HG03354 (cell line): ENCODE measurements around the gene FARP2.
"Not testable (repeated sequence)": the region's sequence is repeated elsewhere in the genome, so short reads cannot be mapped to it uniquely, and the experiment has no call there.

Experiments
- ATAC-seq: cut with Tn5 transposase; IDR thresholded peaks from one replicate; pipeline ENCODE4 v1.9.1; 2021; ENCODE audit warnings: mild to moderate bottlenecking; ENCODE audit not compliant: unreplicated experiment, poor library complexity, severe bottlenecking

FARP2 gene

DNA sequence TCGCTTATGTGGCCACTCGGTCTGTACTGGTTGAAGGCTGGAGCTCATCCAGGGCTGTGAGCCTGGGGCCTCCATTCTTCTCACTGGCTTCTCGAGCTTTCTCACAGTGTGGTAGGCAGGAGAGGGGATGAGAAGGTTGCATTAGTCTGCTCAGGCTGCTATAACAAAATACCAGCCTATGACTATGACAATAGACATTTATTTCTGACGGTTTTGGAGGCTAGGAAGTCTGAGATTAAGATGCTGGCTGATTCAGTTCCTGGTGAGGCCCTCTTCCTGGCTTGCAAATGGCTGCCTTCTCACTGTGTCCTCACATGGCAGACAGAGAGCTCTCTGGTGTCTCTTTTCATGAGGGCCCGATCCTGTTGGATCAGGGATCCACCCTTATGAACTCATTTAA lies 158.5 kb downstream of the FARP2 start:
- ATAC-seq, result no peak

DNA sequence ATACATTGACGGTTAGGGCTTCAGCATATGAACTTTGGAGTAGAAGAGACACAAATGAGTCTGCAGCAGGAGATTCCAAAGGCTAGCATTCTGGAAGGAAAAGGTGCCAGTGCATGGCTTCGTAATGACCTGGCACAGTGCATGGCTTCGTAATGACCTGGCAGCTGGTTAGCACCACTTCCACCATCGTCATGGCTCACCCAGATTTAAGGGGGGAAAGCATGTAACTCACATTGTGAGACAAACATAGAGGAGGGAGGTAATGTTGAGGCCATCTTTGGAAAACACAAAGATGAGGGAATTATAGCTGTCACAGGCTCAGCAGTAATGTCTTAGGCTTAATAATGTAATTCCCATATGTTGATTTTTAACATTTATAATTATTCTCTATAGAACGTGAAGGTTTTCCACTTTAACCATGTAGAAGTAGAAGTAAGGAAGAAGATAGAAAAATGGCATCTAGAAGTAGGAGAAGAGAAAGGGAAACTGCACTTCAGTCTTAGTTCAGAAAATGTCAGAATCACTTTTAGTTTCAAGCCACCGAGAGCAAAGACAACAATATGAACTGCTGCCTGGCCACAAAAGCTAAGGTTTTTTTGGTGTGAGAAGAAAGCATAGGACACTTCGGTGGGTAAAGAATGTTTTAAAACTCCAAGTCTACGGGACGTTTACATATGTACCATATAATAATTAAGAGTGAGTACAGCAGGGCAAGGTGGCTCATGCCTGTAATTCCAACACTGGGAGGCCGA lies 159.1 kb downstream of the FARP2 start:
- peak; percentile 68 for ATAC-seq

DNA sequence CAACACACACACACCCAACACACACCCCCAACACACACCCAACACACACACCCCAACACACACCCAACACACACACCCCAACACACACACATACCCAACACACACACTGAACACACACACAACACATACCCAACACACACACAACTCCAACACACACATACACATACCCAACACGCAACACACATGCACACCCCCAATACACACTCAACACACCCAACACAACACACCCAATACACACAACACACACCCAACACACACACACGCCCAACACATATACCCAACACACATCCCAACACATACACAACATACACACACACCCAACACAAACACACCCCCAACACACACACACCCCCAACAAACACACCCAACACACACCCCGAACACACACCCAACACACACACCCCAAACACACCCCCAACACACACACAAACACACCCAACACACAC lies 160.5 kb downstream of the FARP2 start:
- no peak for ATAC-seq

DNA sequence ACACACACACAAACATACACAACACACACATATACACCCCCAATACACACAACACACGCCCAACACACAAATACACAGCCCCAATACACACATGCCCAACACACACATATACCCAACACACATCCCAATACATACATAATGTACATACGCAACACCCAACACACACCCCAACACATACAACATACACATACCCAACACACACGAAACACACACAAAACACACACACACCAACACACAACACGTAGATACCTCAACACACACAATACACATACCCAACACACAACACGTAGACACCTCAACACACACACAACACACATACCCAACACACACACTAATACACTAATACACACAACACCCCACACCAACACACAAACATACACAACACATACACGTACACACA lies 161.2 kb downstream of the FARP2 start:
- ATAC-seq, result no peak

DNA sequence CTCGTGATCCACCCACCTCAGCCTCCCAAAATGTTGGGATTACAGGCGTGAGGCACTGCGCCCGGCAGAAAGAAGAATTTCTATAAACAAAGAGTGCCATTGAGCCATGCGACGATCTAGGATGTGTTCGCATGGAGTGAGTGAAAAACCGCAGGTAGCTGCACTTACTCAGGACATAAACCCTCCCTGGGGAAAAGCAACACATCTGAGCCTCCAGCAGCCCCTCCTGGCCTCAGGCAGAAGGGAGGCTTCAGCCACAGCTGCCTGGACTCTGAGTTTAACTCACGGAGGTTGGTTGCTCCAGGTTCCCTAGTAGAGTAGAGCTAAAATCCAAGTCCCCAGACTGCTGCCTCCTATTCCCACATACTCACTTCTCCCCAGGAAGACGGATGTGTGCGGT lies 163.6 kb downstream of the FARP2 start:
- ATAC-seq, result no peak

DNA sequence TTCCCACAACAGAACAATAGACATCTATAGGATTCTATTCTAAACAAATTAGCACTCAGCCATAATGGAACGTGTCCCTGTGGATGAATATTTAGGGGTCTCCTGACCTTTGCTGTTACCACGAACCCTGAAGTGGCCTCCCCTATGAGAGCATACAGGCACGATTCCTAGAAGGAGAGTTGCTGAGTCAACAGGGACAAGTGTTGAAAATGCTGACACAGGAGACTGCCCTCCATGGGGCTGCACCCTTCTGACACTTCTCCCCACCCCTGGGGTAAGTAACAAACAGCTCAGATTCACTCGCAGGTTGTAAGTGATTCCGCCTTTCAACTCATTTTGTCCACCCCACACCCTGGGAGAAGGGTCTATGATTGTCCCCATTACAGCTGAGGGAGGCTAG lies 166.4 kb downstream of the FARP2 start:
- no peak for ATAC-seq

DNA sequence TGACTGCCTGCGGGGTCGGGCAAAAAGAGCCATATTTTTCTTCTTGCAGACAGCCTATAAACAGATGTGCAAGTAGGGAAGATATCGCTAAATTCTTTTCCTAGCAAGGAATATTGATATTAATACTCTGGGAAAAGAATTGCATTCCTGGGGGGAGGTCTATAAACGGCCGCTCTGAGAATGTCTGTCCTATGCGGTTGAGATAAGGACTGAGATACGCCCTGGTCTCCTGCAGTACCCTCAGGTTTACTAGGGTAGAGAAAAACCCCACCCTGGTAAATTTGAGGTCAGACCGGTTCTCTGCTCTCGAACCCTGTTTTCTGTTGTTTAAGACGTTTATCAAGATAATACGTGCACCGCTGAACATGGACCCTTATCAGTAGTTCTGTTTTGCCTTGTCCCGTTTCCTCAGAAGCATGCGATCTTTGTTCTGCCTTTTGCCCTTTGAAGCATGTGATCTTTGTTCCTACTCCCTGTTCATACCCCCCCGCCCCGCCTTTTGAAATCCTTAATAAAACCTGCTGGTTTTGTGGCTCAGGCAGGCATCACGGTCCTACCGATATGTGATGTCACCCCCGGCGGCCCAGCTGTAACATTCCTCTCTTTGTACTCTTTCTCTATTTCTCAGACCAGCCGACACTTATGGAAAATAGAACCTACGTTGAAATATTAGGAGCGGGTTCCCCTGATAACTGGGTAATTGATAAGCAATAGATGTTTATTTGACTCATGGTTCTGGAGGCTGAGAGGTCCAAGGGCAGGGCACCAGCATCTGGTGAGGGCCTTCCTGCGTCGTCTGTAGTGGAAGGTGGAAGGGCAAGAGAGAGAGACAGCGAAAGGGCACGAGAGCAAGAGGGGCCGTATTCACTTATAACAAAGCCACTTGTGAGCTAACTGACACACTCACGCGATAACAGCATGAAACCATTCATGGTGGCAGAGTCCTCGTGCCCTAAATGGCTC lies 170.0 kb downstream of the FARP2 start:
- ATAC-seq, result not testable (repeated sequence)

DNA sequence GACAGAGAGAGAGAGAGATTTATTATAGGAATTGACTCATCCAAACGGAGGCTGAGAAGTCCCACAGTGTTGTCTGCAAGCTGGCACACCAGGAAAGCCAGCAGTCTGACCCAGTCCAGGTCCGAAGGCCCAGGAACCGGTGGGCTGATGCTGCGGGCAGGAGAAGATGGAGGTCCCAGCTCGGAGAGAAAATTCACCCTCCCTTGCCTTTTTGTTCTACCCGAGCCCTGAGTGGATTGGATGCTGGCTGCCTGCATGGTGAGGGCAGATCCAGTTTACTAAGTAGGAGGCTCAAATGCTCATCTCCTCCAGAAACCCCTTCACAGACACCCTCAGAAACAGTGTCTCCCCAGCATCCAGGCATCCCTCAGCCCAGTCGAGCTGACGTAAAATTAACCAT lies 174.5 kb downstream of the FARP2 start:
- ATAC-seq, result no peak

DNA sequence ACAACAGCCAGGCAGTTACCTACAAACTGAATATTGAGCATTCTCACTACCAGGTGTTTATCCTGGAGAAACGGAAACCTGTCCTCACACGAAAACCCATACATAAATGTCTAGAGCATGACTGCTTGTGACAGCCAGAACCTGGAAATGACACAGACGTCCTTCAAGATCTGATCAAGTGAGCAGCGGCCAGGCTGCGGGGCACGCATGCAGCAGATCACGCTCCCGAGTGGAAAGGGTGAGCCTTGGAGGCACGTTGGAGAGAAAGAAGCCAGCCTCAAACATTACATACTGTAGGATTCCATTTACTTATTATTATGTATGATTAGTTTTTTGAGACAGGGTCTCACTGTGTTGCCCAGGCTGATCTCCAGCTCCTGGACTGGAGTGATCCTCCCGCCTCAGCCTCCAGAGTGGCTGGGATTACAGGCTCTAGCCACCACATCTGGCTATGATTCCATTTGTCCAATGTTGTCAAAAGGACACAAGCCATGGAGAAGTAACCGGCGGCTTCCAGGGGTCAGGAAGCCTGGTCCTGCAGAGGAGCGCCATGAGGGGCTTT lies 175.2 kb downstream of the FARP2 start:
- ATAC-seq, result no peak

DNA sequence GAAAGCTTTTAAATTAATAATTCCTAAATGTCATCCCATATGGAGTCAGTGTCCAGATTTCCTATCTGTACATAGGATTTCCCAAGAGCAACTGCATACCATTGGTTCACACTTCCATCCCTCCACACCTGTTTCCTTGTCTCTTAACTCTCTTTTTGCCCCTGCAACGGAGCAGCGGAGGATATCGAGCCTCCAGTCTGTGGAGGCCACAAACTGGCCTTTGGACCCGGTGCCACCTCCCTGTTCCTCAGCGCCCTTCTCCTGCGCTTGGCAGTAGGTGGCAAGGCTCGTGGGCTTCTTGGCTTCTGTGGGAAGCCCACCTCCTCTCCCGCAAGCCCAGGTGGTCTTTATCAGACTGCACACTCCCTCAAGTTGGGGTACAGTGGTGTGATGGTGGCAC lies 176.1 kb downstream of the FARP2 start:
- ATAC-seq, result no peak

DNA sequence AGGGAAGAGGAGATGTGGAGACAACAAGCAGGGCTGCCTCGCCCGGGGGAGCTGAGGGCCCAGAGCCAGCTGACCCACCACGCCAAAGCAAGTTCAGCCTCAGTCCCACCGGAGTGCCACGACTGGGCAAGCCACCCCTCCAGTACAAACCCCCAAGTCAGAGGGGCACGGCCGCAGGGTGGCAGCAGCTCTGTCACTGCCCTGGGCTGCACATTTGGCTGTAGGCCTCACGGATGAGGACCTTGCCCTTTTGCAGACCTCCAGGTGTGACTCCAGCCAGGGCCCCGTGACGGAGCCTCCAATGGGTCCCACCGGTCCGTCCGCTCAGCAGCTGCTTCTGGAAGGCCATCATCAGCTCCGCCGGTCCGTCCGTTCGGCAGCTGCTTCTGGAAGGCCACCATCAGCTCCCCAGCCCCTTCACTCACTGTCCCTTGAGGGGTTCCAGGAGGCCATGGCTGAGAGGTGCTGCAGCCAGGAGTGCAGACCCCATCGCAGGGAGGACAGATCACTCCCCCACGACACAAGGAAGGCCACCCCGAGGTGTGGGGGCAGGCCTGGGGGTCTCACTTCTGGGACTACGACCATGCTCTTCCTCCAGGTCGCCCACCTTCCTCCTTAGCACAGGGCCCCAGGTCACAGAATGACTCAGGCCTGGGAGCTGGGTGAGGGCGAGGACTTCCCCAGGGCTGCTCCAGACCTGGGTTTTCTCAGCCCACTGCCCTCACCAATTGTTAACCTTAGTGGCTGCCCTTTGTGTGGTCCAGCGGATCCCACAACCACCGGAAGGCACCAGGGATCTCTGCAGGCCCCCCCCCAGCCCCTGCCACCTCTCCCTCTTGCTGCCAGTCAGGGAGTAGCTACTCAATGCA lies 176.9 kb downstream of the FARP2 start:
- no peak for ATAC-seq

DNA sequence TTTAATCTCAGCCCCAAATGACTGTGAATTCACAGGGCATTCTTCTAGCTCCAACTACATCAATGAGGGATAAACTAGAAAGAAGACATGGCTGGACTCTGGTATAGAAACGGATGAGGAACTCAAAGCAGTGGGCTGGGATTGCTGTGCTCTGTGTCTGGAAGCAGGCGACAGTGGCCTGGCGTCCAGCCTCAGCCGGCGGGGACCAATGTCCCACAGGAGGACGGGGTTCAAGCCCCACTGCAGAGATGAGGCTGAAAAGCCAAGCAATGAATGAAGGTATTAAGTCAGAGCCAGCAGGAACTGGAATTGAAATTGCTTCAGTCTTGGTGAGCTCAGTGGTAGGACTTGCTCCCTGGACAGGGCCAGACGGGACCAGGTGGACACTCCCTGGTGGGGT lies 178.2 kb downstream of the FARP2 start:
- no peak for ATAC-seq

DNA sequence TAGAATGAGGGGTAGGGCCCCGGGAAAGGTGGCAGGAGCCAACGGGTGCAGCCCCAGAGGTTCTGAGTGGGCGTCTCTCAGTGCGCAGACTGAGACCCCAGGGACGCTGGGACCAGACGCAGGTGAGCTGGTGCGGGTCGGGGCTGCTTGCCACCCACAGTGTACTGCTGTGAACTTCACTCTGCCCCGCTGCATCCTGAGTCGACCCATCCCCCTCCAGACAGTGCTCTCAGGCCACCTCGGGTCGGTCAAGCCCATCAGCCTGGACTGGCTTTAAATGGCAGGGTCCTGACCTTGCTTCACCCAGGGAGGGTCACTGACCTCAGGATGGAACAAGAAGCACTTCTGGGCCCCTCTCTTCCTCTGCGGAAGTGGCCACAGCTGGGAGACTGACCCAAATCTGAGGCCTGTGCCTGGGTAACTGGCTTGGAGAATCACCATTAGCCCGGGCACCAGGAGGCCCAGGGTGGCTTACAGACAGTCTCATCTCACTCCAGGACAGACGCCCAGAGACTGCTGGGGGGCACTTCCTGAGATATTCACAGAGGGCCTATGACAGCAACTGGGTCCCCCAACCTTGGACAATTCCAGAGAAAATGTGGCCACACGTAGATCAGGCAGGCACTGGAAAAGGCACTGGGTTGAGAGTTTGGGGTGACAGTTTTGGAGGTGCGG lies 178.8 kb downstream of the FARP2 start:
- no peak for ATAC-seq

DNA sequence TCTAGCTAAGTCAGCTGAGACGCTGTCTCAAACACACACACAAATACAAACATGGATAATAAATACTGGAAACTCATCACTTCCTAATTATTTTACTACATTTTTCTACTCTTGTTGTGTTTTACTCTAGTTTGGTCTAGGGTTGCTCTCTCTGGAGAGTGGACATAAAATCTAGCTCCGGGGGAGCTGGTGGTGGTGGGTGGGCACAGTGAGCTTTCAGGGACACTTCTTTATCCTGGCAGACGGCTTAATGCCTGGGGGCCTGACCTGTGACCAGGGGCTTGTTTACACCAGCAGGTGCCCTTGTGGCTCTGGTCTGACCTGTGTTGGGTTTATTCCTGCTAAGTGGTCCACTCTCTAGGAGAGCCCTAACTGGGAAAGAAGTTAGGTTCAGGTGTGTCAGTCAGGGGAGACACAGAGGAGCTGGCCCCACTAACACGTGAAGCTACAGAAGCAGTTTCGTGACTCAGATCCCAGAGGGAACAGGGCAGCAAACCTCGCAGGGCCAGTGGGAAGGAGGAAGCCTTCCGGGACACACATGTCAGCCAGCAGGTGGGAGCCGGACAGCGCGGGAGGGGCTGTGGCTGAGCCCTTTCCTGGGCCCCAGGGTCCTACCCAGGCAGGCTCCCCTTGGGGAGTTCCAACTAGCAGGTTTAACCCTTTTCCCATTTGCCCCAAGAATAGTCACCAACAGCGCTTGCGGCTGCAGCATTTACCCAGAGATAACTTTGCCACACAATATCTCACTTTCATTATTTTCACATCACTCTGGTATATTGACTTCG lies 180.0 kb downstream of the FARP2 start:
- ATAC-seq, result no peak

DNA sequence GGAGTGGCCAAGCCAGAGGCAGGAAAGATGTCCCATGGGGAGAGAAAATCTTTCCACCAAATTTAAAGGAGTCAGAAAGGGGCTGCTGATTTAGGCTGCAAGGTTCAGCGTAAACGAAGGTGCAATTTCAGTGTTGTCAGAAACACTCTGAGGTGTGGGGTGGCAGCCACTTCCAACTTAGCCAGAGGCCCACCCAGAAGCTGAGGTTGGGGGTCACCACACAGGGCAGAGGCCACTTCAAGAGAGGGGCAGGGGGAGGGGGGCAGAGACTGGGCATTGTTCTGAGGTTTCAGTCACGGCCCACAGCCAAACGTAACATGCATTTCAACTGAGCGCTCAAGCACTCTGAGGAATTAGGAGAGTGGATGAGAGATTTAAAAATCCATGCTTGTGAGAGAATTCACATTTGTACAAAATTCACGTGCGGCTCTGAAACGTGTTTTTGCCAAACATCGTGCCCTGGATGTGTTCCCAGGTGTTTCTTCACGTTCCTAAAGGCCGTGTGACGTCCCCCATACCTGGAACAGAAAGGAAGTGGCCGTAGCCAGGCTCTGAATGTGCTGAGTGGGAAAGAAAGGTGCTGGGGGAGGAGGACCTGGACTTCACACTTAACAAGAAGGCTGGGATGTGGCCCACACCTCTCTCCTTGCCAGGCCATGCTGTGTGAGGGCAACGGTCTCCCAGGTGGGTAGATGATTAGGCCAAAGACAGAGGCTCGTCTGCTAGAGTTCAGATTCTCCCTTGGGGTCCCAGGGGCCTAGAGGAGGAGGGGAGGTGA lies 182.9 kb downstream of the FARP2 start:
- ATAC-seq, result no peak

DNA sequence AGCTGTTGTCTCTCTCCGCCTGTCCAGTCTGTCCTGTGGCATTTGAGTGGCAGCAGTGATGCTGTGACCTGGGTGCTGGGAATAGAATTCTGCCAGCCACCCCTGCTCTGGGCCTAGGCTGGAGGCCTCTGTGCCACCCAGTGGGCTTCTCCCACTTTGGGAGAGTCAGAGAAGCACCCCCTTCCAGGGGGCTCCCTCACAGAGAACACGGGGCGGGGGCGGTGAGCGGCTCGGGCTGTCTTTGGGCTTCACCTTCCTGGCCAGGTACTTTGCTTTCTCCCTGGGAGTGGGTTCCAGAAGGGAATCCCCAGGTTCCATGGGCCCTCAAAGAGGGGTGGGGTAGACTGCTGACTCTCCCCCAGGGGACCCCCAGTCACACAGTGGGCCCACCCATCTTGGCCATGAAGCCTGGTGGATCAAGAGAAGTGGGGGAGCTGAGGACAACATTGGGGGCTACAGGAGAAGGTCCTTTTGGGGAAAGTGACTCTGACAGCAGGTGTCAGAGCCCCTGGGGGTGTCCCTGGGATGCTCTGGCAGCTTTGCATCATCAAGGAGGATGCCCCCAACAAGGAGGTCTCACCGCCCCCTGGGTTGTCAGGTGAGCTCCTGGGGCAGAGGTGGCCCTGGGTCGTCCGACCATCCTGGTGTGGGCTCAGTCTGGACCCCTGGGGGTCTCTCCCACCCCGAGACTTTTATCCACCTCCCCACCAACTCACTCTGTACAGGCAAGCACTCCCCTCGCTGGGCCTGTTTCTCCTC lies 183.7 kb downstream of the FARP2 start:
- ATAC-seq, result no peak

DNA sequence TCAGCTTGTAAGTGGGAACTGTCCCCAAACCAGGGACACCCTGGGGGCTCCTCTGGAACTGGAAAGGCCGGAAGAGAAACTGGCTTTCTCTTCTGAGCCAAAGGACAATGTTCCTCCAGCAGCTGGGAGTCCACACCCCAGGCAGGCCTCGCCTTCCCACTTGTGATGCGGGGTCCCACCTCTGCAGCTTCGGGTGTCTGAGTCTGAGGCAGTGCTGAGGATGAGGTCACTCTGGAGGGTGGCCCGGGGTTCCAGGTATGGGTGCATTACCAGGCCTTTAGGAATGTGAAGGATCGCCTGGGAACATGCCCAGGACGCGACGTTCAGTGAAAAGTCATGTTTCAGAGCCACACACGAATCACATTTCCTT lies 184.3 kb downstream of the FARP2 start:
- ATAC-seq, result no peak
